OCI-LY7 (cell line): ENCODE results near the gene SPATA2. TPM values are rescaled to one million over a fixed set of nuclear protein-coding genes. Genes with fewer than 3 reads are reported as not detected.

Experiments
- BruUV-seq: library from RNA; stranded (reverse); fragments of 400-500 nt; replicated peaks from 2 replicates; lab custom pipeline; 2021; lab: Mats Ljungman, UMichigan
- CTCF ChIA-PET: fragments of 300-600 bp; sonication (Branson Sonifier 250); formaldehyde crosslinking; loops from one replicate; lab custom pipeline; 2022; ENCODE audit warnings: antibody characterized with exemption; ENCODE audit not compliant: unreplicated experiment; lab: Charles Lee
- POLR2A ChIA-PET: fragments of 300-600 bp; sonication (Branson Sonifier 250); formaldehyde crosslinking; loops from one replicate; lab custom pipeline; 2022; ENCODE audit warnings: antibody characterized with exemption; lab: Charles Lee
- DNase-seq: peaks from one replicate; pipeline ENCODE4 v3.0.0-alpha.2; 2015; ENCODE audit warnings: low spot score
- H2AFZ ChIP-seq: fragments of 200-600 bp; sonication (generic), shearing (Covaris generic); 2 replicates; pipeline ENCODE4 v1.6.1; 2014; ENCODE audit warnings: mild to moderate bottlenecking, antibody characterized with exemption, low read length, moderate library complexity
- H3K27ac ChIP-seq: fragments of 200-600 bp; sonication (generic); 2 replicates; pipeline ENCODE4 v1.5.1; 2014; ENCODE audit warnings: mixed run types, low read depth, mild to moderate bottlenecking, moderate library complexity, low read length, inconsistent platforms; ENCODE audit not compliant: poor library complexity, severe bottlenecking
- H3K36me3 ChIP-seq: fragments of 200-600 bp; sonication (generic); 2 replicates; pipeline ENCODE4 v1.6.1; 2014; ENCODE audit warnings: mild to moderate bottlenecking, antibody characterized with exemption, low read length, moderate library complexity, mixed read lengths; ENCODE audit not compliant: insufficient read depth
- H3K4me1 ChIP-seq: fragments of 200-600 bp; sonication (generic); 2 replicates; pipeline ENCODE4 v1.5.1; 2014; ENCODE audit warnings: mild to moderate bottlenecking, low read length; ENCODE audit not compliant: insufficient read depth, poor library complexity, severe bottlenecking
- H3K4me2 ChIP-seq: fragments of 200-600 bp; sonication (generic); 2 replicates; pipeline ENCODE4 v1.6.1; 2014; ENCODE audit warnings: mild to moderate bottlenecking, low read length
- H3K4me3 ChIP-seq: fragments of 200-600 bp; sonication (generic); 2 replicates; pipeline ENCODE4 v1.5.1; 2014; ENCODE audit warnings: mild to moderate bottlenecking, low read depth, low read length; ENCODE audit not compliant: poor library complexity, severe bottlenecking
- H3K79me2 ChIP-seq: fragments of 200-600 bp; sonication (generic); 2 replicates; pipeline ENCODE4 v1.6.1; 2016; ENCODE audit warnings: low read depth, mild to moderate bottlenecking, low read length, moderate library complexity, mixed read lengths; ENCODE audit not compliant: insufficient read depth
- H3K9me2 ChIP-seq: fragments of 200-600 bp; sonication (generic); 2 replicates; pipeline ENCODE4 v1.6.1; 2016; ENCODE audit warnings: mild to moderate bottlenecking, low read length, mixed read lengths; ENCODE audit not compliant: insufficient read depth
- H3K9me3 ChIP-seq: fragments of 200-600 bp; sonication (generic); 2 replicates; pipeline ENCODE4 v1.6.1; 2014; ENCODE audit warnings: mild to moderate bottlenecking, mixed run types, low read length, mixed read lengths
- H4K20me1 ChIP-seq: fragments of 200-600 bp; sonication (generic); 2 replicates; pipeline ENCODE4 v1.6.1; 2014; ENCODE audit warnings: mild to moderate bottlenecking, antibody characterized with exemption, low read length, moderate library complexity, mixed read lengths; ENCODE audit not compliant: insufficient read depth
- EZH2phosphoT487 ChIP-seq: fragments of 200-600 bp; sonication (generic); IDR thresholded peaks from 2 replicates; pipeline ENCODE4 v1.6.1; 2018; ENCODE audit warnings: low read depth, borderline replicate concordance, mild to moderate bottlenecking, mixed run types, antibody characterized with exemption, low read length, moderate library complexity, mixed read lengths
- intact Hi-C: fragments of 100-400 bp; cut with micrococcal nuclease; formaldehyde crosslinking; loops from one replicate; pipeline ENCODE4 v1.10.0; 2022; ENCODE audit not compliant: unreplicated experiment
- total RNA-seq, 2 experiments: library from RNA; depleted of rRNA in 1 of 2; stranded (reverse); fragments of >200 nt in 1 of 2; shearing (Covaris generic) in 1 of 2; gene quantifications; 2 replicates each; pipeline ENCODE4 v1.2.3, GENCODE V29; 2014 to 2022
- TF ChIP-seq, protein P1 (sequence below): fragments of 200-600 bp; sonication (generic); conservative IDR thresholded peaks from 2 replicates; pipeline ENCODE4 v1.5.1; 2014; ENCODE audit warnings: mild to moderate bottlenecking, antibody characterized with exemption, low read length, moderate library complexity, mixed read lengths

The SPATA2 gene
- total RNA-seq, 2 experiments from 2014 or later, result 3.9 to 8.1 TPM

DNA sequence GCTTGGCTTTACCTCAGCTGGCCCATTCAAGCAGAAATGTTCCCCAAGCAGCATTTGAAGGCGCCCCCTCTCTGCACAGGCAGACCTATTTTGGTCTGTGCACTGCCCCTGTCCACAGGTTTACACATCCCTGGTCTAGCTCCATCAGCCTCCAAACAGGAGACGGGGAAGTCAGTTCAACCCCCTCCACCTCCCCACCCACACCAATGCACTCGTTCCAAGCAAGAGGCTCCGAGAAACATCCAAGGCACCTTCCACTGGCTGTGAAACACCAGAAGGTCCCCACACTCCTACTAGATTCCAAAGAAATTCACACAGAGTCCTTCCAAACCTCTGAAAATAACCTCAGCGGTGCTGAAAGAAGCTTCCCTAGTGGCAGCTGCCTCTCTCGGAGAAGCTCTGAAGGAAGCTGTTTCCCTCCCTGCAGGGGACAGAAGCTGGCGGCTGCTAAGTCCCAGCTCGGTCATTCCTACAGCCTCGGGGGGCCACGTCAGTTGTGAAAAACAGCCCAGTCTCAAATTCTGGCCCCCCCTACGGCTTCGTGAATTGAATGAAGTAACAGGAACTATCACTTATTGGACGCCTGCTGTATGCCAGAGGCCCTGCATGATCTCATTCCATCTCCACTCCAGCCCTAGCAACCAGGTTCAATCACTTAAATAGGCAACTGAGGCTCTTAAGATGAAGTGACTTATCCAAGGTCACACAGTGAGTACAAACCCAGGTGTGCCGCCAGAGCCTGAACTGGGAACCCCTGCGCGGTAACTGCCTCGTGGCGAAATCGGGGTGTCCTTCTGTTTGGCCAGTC is 815 bp downstream of the SPATA2 start:
- intact Hi-C loops, result loop anchor here (1.0 to 2.0 kb wide), 2 partner anchors 14 to 22 kb away; partner anchors contain the start of gene RNF114
- POLR2A ChIA-PET, result interaction anchor here (0.7 to 1.2 kb wide), 6 partner anchors 10 to 252 kb away, joined by 3 to 5 read pairs (median 3); partner anchors contain the start of gene RNF114

DNA sequence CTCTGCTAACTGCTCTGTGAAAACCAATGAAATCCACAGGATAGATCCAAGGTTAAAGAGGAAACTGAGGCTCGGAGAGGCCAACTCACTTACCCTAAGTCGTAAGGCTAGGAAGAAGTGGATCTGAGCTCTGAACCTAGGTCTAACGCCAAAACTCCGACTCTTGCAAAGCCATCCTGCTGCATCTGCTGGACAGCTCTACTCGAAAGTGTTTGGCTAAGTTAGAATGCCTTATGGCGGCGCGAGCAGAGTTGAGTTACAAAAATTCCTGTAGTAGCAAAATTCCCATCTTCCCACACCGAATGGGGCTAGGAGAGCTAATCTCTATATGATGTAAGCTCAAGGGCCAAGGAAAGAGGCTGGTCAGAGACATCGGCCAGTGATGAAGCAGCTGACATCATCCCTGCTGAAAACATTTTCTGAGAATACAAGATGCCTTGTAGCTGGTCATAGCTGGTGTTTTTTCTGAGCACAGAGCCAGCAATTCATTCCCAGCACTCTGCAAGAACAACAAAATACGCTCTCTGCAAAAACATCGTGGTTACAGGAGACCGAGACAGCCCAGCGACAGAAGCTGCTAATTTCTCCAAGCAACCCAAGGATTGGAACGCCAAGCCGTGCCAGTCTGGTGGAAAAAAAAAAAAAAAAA is 1.8 kb downstream of the SPATA2 start:
- Histone ChIP-seq H3K4me3 (peak overlapping the region; percentile 98), H3K36me3 (peaks cover 16% of the 10 kb centered on the region; the same call in 1 of the 2 replicates), H3K4me2 (peak overlapping the region; percentile 100), H3K9me3 (no peaks in the 10 kb centered on the region), H3K27ac (no peak overlapping the region), H3K9me2 (no peaks in the 10 kb centered on the region), H3K4me1 (peaks cover 29% of the 10 kb centered on the region), H4K20me1 (peaks cover 4% of the 10 kb centered on the region; the same call in 1 of the 2 replicates), H2AFZ (no peak overlapping the region), H3K79me2 (peaks cover 36% of the 10 kb centered on the region)
- no TSS peak for BruUV-seq
- CTCF ChIA-PET, result interaction anchor here (0.6 to 1.7 kb wide), 2 partner anchors 10 to 33 kb away, joined by 3 to 4 read pairs; no protein-coding TSS in a partner anchor
- POLR2A ChIA-PET, result interaction anchor here (0.7 to 1.2 kb wide), 4 partner anchors 23 to 251 kb away, joined by 3 to 5 read pairs (median 4); partner anchors contain the start of gene RNF114
- TF ChIP-seq, protein P1, sequence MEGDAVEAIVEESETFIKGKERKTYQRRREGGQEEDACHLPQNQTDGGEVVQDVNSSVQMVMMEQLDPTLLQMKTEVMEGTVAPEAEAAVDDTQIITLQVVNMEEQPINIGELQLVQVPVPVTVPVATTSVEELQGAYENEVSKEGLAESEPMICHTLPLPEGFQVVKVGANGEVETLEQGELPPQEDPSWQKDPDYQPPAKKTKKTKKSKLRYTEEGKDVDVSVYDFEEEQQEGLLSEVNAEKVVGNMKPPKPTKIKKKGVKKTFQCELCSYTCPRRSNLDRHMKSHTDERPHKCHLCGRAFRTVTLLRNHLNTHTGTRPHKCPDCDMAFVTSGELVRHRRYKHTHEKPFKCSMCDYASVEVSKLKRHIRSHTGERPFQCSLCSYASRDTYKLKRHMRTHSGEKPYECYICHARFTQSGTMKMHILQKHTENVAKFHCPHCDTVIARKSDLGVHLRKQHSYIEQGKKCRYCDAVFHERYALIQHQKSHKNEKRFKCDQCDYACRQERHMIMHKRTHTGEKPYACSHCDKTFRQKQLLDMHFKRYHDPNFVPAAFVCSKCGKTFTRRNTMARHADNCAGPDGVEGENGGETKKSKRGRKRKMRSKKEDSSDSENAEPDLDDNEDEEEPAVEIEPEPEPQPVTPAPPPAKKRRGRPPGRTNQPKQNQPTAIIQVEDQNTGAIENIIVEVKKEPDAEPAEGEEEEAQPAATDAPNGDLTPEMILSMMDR, result no peak
- no peak for TF ChIP-seq EZH2phosphoT487
- intact Hi-C loops, result loop anchor here (2.0 kb wide), 1 partner anchor 15 kb away; no protein-coding TSS in a partner anchor
- DNase-seq, result no peak

More for the DNA sequence above, 815 bp downstream of the SPATA2 start:
- Histone ChIP-seq H3K4me3 (peak overlapping the region; percentile 98), H2AFZ (peak overlapping the region; percentile 86; the same call in 1 of the 2 replicates), H4K20me1 (peaks cover 4% of the 10 kb centered on the region; the same call in 1 of the 2 replicates), H3K9me2 (no peaks in the 10 kb centered on the region), H3K36me3 (peaks cover 11% of the 10 kb centered on the region; the same call in 1 of the 2 replicates), H3K27ac (peak overlapping the region; percentile 87), H3K4me1 (peaks cover 29% of the 10 kb centered on the region), H3K79me2 (peaks cover 36% of the 10 kb centered on the region), H3K4me2 (peak overlapping the region; percentile 100), H3K9me3 (no peaks in the 10 kb centered on the region)
- TF ChIP-seq EZH2phosphoT487, result no peak
- TF ChIP-seq, protein P1, result peak; percentile 33; the same call in 1 of the 2 replicates
- peak; percentile 36 for DNase-seq
- CTCF ChIA-PET, result interaction anchor here (0.6 to 1.7 kb wide), 2 partner anchors 11 to 34 kb away, joined by 3 to 4 read pairs; no protein-coding TSS in a partner anchor
- BruUV-seq, result TSS peak; percentile 53
